GM12878 (cell line): ENCODE data around the gene SERPINA9.

Experiments used
- DPF2 ChIP-seq: fragments of 450-650 bp; IDR thresholded peaks from 2 replicates; pipeline ENCODE4 v1.6.1; 2017; ENCODE audit warnings: mild to moderate bottlenecking
- KAT2A ChIP-seq: conservative IDR thresholded peaks from 2 replicates; pipeline ENCODE4 v1.6.1; 2011; ENCODE audit warnings: low read depth, low read length; ENCODE audit not compliant: control insufficient read depth
- RFX5 ChIP-seq: IDR thresholded peaks from 2 replicates; pipeline ENCODE4 v1.6.1; 2011; ENCODE audit warnings: low read depth, low read length, improper control_type of control experiment
- TCF12 ChIP-seq: IDR thresholded peaks from 2 replicates; pipeline ENCODE4 v1.6.1; 2011; ENCODE audit warnings: low read depth, mild to moderate bottlenecking, low read length
- TF ChIP-seq, protein P1 (sequence below): IDR thresholded peaks from 2 replicates; pipeline ENCODE4 v1.6.1; 2012; ENCODE audit warnings: improper control_type of control experiment, low read depth, low read length; ENCODE audit not compliant: insufficient replicate concordance

DNA sequence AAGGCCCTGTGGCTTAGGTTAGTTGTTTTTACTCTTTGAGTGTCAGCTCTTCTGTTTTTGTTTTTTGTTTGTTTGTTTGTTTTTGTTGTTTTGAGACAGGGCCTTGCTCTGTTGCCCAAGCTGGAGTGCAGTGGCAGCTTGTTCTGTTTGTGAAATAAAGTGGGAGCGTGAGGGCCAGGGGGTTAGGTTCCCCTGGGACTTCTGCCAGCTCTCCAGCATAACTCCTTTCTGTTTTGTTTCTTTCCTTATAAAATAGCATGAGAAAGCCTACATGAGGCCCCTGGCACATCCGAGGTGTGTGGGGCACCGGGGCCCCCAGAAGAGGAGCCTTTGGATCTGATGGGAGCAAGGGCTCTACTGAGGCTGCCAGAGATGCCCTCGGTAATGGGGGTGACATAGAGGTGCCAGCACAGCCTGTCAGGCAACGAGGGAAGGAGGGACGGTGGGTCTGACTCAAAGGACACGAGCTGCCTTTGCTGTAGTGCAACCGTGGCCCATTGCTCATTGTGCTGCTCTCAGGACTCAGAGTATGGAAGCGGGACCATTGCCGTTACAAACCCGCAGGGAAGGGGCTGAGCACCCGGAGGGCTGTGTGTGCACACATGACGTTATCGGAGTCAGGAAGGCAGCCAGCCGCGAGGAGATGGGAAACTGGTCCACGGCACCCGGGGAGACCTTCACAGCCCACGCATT is 14.3 kb downstream of the SERPINA9 start:
- TF ChIP-seq DPF2 (no peak), RFX5 (no peak), KAT2A (no peak), TCF12 (no peak)
- TF ChIP-seq, protein P1, sequence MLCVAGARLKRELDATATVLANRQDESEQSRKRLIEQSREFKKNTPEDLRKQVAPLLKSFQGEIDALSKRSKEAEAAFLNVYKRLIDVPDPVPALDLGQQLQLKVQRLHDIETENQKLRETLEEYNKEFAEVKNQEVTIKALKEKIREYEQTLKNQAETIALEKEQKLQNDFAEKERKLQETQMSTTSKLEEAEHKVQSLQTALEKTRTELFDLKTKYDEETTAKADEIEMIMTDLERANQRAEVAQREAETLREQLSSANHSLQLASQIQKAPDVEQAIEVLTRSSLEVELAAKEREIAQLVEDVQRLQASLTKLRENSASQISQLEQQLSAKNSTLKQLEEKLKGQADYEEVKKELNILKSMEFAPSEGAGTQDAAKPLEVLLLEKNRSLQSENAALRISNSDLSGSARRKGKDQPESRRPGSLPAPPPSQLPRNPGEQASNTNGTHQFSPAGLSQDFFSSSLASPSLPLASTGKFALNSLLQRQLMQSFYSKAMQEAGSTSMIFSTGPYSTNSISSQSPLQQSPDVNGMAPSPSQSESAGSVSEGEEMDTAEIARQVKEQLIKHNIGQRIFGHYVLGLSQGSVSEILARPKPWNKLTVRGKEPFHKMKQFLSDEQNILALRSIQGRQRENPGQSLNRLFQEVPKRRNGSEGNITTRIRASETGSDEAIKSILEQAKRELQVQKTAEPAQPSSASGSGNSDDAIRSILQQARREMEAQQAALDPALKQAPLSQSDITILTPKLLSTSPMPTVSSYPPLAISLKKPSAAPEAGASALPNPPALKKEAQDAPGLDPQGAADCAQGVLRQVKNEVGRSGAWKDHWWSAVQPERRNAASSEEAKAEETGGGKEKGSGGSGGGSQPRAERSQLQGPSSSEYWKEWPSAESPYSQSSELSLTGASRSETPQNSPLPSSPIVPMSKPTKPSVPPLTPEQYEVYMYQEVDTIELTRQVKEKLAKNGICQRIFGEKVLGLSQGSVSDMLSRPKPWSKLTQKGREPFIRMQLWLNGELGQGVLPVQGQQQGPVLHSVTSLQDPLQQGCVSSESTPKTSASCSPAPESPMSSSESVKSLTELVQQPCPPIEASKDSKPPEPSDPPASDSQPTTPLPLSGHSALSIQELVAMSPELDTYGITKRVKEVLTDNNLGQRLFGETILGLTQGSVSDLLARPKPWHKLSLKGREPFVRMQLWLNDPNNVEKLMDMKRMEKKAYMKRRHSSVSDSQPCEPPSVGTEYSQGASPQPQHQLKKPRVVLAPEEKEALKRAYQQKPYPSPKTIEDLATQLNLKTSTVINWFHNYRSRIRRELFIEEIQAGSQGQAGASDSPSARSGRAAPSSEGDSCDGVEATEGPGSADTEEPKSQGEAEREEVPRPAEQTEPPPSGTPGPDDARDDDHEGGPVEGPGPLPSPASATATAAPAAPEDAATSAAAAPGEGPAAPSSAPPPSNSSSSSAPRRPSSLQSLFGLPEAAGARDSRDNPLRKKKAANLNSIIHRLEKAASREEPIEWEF, result no peak
